Fibroblast of mammary gland (primary cell): ENCODE results near the gene NOL4L.

Experiments
- DNase-seq: peaks from one replicate; pipeline ENCODE4 v3.0.0-alpha.2; 2010; ENCODE audit warnings: low read depth
- H3K4me3 ChIP-seq: 2 replicates; pipeline ENCODE4 v1.5.1; 2011; ENCODE audit warnings: low read depth, mild to moderate bottlenecking, low read length, moderate library complexity; ENCODE audit not compliant: control insufficient read depth
- TF ChIP-seq, protein P1 (sequence below): conservative IDR thresholded peaks from 2 replicates; pipeline ENCODE4 v1.5.1; 2011; ENCODE audit warnings: low read depth, low read length, inconsistent platforms; ENCODE audit not compliant: control insufficient read depth, insufficient read depth

The NOL4L gene

GRCh38 chr20:32536851-32537656, 48.1 kb downstream of the NOL4L start:
- H3K4me3 ChIP-seq = no peak overlapping the region
- TF ChIP-seq, protein P1, sequence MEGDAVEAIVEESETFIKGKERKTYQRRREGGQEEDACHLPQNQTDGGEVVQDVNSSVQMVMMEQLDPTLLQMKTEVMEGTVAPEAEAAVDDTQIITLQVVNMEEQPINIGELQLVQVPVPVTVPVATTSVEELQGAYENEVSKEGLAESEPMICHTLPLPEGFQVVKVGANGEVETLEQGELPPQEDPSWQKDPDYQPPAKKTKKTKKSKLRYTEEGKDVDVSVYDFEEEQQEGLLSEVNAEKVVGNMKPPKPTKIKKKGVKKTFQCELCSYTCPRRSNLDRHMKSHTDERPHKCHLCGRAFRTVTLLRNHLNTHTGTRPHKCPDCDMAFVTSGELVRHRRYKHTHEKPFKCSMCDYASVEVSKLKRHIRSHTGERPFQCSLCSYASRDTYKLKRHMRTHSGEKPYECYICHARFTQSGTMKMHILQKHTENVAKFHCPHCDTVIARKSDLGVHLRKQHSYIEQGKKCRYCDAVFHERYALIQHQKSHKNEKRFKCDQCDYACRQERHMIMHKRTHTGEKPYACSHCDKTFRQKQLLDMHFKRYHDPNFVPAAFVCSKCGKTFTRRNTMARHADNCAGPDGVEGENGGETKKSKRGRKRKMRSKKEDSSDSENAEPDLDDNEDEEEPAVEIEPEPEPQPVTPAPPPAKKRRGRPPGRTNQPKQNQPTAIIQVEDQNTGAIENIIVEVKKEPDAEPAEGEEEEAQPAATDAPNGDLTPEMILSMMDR = no peak
- no peak for DNase-seq

DNA sequence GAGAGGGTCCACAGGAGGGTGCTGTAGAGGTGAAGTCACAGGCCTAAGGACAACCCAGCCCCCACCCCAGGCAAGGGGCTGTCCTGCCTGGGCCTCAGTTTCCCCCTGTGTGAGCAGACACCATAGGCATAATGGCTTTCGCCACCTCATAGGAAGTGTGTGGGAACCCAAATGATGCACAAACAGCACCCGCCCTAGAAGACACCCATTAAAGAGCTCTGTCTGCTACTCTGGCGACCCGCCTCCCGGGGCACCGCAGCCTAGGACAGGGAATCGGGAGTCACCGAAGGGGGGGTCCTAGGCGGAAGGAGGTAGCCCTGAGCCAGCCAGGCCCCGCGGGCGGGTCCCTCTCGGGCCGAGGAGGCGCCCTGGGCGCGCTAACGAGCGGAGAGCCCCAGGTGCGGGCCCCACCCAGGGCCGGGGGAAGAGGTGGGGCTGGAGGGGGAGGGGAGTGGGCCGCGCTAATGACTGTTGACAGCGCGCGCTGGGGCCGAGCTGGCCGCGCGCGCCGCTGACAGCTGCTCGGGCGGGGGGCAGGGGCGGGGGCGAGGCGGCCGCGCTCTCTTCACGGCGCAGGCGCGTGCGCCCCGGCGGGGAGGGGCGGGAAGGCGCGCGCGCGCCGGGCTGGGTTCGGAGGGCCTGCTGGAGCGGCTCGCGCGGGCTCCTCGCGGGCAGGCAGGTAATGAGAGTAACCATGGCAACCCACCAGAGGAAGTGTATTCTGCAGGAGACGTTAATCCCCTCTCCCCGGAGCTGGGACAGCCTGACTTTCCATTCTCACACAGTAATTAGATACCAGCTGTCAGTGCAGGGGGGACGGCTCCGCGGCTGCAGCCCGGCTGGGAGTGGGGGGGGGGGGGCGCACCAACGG, 48.9 kb downstream of the NOL4L start:
- H3K4me3 ChIP-seq = no peak overlapping the region
- TF ChIP-seq, protein P1 = no peak
- no peak for DNase-seq

DNA sequence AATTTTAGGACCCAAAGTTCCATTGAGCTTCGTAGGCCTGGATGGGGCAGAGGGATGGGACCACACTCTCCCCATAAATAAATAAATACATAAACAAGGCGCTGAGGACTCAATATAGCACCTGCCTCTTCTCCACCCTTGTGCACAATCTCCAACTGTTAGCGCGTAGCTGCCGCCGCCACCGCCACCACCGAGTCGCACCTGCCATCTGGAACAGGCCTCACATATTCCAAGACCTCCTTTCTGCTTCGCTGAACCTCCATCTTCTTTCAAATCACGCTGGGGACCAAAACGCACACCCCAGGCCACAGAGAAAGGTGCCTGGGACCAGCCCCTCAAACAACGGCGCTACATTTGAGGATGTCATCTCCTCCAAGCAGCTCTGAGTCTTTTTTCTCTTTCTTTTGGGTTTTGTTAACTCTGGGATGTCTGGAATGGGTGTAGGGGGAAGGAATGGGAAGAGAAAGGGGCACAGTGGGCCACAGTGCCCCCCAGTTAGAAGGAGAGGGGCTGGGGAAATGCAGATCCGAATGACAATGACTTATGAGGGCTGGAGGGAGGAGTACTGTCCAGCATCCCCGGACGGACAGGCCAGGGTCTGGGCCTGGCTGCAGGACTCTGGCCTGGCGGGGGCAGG, 49.7 kb downstream of the NOL4L start:
- no peak overlapping the region for H3K4me3 ChIP-seq
- no peak for DNase-seq
- TF ChIP-seq, protein P1 = no peak

DNA sequence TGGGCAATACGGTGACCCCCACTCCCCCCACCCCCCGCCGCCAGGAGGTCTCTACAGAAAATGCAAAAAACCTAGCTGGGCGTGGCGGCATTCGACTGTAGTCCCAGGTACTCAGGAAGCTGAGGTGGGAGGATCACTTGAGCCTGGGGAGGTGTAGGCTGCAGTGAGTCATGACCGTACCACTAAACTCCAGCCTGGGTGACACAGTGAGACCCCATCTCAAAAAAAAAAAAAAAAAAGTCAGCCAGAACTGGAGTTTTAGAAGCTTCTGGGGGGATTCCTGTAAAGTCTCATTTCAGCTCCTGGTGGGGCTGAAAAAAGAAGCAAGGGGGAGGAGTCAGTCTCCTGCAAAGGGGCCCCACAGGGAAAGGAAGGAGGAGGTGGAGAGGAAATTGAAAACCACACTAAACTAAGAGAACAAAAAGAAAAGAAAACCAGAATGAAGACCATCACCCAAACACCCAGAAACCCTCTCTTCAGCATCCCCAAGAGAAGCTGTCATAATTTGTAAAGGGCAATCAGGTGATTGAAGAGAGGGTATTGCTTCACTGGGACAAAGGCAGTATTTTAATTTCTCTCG, 50.4 kb downstream of the NOL4L start:
- no peak for DNase-seq
- H3K4me3 ChIP-seq = no peak overlapping the region
- TF ChIP-seq, protein P1 = no peak

GRCh38 chr20:32533732-32534131, 51.4 kb downstream of the NOL4L start:
- TF ChIP-seq, protein P1 = no peak
- no peak overlapping the region for H3K4me3 ChIP-seq
- no peak for DNase-seq

- H3K4me3 ChIP-seq = no peak overlapping the region
- TF ChIP-seq, protein P1 = no peak
- DNase-seq = no peak
Measured at GRCh38 chr20:32532246-32532645, 52.9 kb downstream of the NOL4L start.
